Lung microvascular endothelial cell (primary cell): ENCODE measurements around the gene HYI. TPM values are rescaled to one million over a fixed set of nuclear protein-coding genes. Genes with fewer than 3 reads are reported as not detected.
"Not testable (repeated sequence)": the region's sequence is repeated elsewhere in the genome, so short reads cannot be mapped to it uniquely, and the experiment has no call there.

ENCODE experiments used
- DNase-seq, 2 donors: peaks; one replicate each; pipeline versions ENCODE4 v3.0.0 to v3.0.0-alpha.2; 2010; ENCODE audit warnings: low read depth in 2 of 2
- total RNA-seq: library from RNA; depleted of rRNA; stranded (reverse); fragments of >200 nt; gene quantifications from 2 replicates; pipeline ENCODE4 v1.2.1, GENCODE V29; 2014

HYI gene
- total RNA-seq, 1 donor from 2014 or later, result 147 TPM

DNA sequence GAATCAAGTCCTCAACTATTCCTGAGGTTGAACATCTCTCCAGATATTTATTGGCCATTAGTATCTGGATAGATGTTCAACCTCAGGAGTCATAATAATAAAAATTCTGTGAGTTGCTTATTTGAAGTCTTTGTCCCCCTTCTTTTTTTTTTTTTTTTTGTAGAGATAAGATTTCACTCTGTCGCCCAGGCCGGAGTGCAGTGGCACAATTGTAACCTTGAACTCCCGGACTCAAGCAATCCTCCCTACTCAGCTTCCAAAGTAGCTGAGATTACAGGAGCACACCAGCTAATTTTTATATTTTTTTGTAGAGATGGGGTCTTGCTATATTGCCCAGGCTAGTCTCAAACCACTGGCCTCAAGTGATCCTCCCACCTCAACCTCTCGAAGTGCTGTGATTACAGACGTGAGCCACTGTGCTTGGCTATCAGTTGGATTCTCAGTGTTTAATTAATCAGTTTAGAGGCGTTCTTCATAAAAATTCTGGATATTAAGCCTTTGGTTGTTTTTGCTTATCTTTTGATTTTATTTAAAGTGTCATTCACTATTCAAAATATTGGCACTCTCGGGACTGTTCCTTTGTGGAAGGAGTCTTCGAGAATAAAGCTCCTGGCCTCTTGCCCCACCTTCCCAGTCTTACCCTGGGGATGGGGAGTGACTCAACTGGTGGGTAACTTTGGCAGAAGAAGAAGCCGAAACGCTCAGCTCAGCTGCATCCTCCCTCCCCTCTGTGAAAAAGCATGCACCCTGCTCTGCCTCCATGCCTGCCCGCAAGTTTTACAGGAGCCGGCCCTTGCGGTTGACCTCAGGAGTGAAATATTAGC, 11.2 kb upstream of the HYI start:
- DNase-seq, result no peak

DNA sequence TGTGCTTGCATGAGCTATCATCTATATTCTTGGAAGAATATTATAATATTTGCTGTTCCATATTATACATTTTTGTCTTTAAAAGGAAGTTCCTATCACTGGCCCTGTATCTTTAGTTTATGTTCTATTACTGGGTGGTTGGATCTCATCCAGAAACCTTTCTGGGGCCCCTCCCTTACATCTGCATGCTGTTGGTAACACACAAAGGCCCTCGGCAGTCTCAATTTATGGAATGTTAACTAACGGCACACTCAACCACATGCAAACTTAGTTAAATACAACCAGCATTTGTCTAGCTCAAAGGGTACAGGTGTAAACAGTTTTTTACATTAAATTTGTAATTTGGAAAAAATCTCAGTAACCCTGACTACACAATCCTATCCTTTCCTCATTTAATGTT, 9.7 kb upstream of the HYI start:
- peak in 1 of 2 donors; percentile 15 for DNase-seq

DNA sequence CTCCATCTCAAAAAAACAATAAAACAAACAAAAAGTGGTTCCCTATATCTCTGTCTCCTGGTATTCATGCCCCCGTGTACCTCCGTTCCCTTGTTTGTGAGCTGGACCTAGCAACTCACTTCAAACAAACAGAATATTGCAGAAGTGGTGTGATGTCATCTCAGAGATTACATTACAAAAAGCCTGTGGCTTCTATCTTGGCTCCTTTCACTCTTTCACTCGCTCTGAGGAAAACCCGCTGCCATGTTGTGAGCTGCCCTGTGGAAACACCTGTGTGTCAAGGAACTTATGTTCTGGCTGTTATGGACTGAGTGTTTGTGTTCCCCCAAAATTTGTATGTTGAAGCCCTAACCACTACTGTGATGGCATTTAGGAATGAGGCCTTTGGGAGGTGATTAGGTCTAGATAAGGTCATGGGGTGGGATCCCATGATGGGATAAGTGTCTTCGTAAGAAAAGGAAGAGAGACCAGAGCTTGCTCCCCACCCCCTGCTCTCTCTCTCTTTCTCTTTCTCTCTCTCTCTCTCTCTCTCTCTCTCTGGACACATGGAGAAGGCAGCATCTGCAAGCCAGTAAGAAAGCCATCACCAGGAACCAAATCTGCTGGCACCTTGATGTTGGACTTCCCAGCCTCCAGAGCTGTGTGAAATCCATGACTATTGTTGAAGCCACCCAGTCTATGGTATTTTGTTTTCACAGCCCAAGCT, 7.4 kb upstream of the HYI start:
- no peak for DNase-seq

- DNase-seq, result not testable (repeated sequence)
Measured at GRCh38 chr1:43458379-43458778, 4.6 kb upstream of the HYI start.

GRCh38 chr1:43455213-43455889, 1.6 kb upstream of the HYI start:
- DNase-seq, result no peak

- peak; percentile 85 for DNase-seq
Measured at GRCh38 chr1:43454270-43455011, 710 bp upstream of the HYI start.

DNA sequence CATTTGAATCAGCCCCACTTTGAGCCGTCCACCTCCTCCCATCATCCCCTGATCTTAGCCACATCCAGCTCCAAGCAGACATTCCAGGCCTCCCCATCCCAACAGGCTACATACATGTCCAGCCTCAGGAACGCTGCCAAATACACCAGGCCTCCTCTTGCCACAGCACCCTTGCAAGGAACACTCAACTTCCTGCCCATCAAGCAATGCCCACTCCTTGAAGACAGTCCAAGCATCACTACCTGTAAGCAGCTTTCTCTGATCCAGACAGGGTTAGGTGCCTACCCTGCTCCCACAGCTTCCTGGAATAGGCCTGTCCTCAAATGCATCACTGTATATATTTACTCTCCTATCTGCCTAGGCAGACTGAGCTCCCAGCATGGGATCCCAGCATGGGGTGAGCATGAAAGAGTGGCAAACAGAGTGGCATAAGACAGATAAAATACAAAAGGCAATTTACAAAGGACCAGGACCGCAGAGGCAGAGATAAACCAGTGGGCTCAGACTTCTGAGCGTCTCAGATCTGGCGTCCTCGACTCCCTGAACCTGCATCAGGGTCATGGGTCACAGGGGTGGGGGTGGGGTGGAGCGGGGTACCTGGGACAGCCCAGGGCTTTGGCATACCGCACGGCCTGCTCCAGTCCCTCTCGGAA, 816 bp downstream of the HYI start:
- DNase-seq, result peak in 1 of 2 donors; percentile 57

GRCh38 chr1:43451701-43452532, 1.8 kb downstream of the HYI start:
- no peak for DNase-seq

DNA sequence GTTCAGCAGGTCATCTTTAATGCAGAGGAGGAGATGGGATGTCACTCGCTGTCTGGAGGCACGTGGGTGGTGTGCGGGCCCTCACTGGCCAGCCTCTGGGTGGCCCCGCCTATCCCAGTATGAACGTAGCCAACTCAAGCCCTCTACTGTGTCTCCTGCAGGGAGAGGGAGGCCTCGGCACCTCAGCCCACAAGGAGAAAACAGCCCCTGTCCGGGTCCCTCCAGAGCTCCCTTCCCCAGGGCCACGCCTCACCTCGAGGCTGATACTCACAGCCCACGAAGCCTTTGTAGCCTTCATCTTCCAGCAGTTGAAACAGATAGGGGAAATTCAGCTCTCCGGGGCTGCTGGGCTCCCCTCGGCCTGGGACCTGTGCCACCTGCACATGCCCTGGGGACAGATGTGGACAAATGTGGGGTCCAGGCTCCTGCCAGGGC, 2.6 kb downstream of the HYI start:
- DNase-seq, result no peak

- DNase-seq, result no peak
Measured at GRCh38 chr1:43450251-43450941, 3.3 kb downstream of the HYI start.

- no peak for DNase-seq
Measured at GRCh38 chr1:43449708-43450069, 4.0 kb downstream of the HYI start.

- no peak for DNase-seq
Measured at GRCh38 chr1:43448955-43449707, 4.6 kb downstream of the HYI start.

GRCh38 chr1:43447891-43448708, 5.6 kb downstream of the HYI start:
- no peak for DNase-seq

GRCh38 chr1:43446881-43447835, 6.6 kb downstream of the HYI start:
- no peak for DNase-seq

- no peak for DNase-seq
Measured at GRCh38 chr1:43446388-43446740, 7.4 kb downstream of the HYI start.

DNA sequence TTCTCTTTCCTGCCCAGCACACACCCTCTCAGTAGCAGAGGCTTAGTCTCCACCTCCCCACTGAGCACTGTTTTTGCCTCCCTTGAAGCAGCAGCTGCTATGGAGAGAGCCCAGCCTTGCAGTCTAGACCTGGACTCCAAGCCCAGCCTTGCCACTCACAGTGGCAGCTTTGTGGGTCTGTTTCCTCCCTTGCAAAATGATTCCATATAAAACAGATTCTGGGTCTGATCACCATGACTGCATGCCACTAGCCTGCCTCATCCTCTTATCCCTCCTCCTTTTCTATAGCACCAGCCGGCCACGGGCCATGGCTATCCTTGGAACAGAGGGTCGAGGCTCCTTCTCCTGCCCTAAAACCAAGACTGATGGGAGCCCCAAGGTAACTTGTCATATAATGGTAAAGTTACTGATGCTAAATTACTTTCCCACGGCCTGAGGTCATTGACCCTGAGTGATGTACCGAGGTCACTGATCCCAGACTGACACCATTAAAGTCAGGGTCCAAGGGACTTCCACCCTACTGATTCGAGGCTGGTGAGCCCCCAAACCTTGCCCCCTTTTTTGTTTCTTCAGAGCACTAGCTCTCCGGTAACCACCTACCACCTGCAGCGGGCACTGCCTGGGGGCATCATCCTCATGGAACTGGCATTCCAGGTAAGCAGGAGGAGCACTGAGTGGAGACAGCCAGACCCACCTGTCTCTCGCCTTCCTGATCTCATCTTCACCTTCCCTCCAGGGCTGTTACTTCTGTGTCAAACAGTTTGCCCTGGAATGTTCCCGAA, 7.9 kb downstream of the HYI start:
- no peak for DNase-seq
